CD4-positive, alpha-beta T cell (primary cell): ENCODE data around the gene FAM111B. TPM values are rescaled to one million over a fixed set of nuclear protein-coding genes. Genes with fewer than 3 reads are reported as not detected.
A peak's percentile ranks its signal among the peaks of the same experiment; 100 is the strongest.

Source experiments
- ATAC-seq: fragments of 200-7000 bp; cut with Tn5 transposase; one replicate; pipeline ENCODE4 v1.10.0; 2022; ENCODE audit warnings: mild to moderate bottlenecking; ENCODE audit not compliant: poor library complexity
- CTCF ChIA-PET: fragments of 350-600 bp; sonication (Branson Sonifier 250); formaldehyde crosslinking; loops from one replicate; lab custom pipeline; 2021; ENCODE audit warnings: antibody characterized with exemption, inconsistent platforms; lab: Charles Lee
- POLR2A ChIA-PET: fragments of 350-600 bp; sonication (Branson Sonifier 250); formaldehyde crosslinking; loops from one replicate; lab custom pipeline; 2021; ENCODE audit warnings: antibody characterized with exemption, inconsistent platforms; lab: Charles Lee
- DNase-seq, 14 experiments: peaks; one replicate each; pipeline ENCODE4 v3.0.0-alpha.2; 2013 to 2020; ENCODE audit warnings: mixed read lengths in 2 of 14
- H3K27ac ChIP-seq, 2 donors: one replicate each; pipeline versions ENCODE4 v1.5.1 to v1.7.0; 2013; ENCODE audit warnings: low read length in 2 of 2, low read depth in 1 of 2, mild to moderate bottlenecking in 1 of 2
- H3K27me3 ChIP-seq, 2 experiments: 1 replicate in 1 of 2; 2 replicates in 1 of 2; pipeline versions ENCODE4 v1.6.1 to v1.7.0; 2013; ENCODE audit warnings: low read length in 2 of 2, control low read depth in 1 of 2, mild to moderate bottlenecking in 1 of 2, moderate library complexity in 1 of 2; ENCODE audit not compliant: insufficient read depth in 2 of 2, control insufficient read depth in 1 of 2
- H3K36me3 ChIP-seq: one replicate; pipeline ENCODE4 v1.6.1; 2013; ENCODE audit warnings: low read length, control low read depth; ENCODE audit not compliant: insufficient read depth
- H3K4me1 ChIP-seq: one replicate; pipeline ENCODE4 v1.6.1; 2013; ENCODE audit warnings: low read length, control low read depth; ENCODE audit not compliant: insufficient read depth
- H3K4me3 ChIP-seq: one replicate; pipeline ENCODE4 v1.5.1; 2013; ENCODE audit warnings: mild to moderate bottlenecking, low read length, moderate library complexity
- H3K9me3 ChIP-seq, 2 experiments: 1 replicate in 1 of 2; 2 replicates in 1 of 2; pipeline versions ENCODE4 v1.6.1 to v1.7.0; 2013; ENCODE audit warnings: low read length in 2 of 2, mild to moderate bottlenecking in 2 of 2, control low read depth in 1 of 2, moderate library complexity in 1 of 2; ENCODE audit not compliant: control insufficient read depth in 1 of 2, insufficient read depth in 1 of 2
- H3K27ac Mint-ChIP-seq: one replicate; pipeline ENCODE4 v1.8.0; 2020; ENCODE audit warnings: mixed read lengths
- H3K27me3 Mint-ChIP-seq: one replicate; pipeline ENCODE4 v1.8.0; 2021; ENCODE audit warnings: mixed read lengths
- H3K36me3 Mint-ChIP-seq: one replicate; pipeline ENCODE4 v1.8.0; 2021; ENCODE audit warnings: low read depth, mixed read lengths
- H3K4me1 Mint-ChIP-seq: one replicate; pipeline ENCODE4 v1.8.0; 2021; ENCODE audit warnings: low read depth, mixed read lengths
- H3K4me3 Mint-ChIP-seq: one replicate; pipeline ENCODE4 v1.8.0; 2020; ENCODE audit warnings: mild to moderate bottlenecking, mixed read lengths
- H3K9me3 Mint-ChIP-seq: one replicate; pipeline ENCODE4 v1.8.0; 2020; ENCODE audit warnings: mixed read lengths
- intact Hi-C, 2 experiments: fragments of 100-400 bp; cut with DNase I in 1 of 2; cut with micrococcal nuclease in 1 of 2; formaldehyde crosslinking; loops; one replicate each; pipeline versions ENCODE4 v1.15.1 to v1.9.0; 2023 to 2025; cut with DNase I, micrococcal nuclease
- total RNA-seq, 174 experiments: library from RNA in 2 of 174; stranded (reverse) in 2 of 174; gene quantifications; one replicate each; pipeline ENCODE4 v1.2.3 and lab custom pipeline; 2021 to 2026
- TF ChIP-seq, protein P1 (sequence below): fragments of 200-600 bp; IDR thresholded peaks from one replicate; pipeline ENCODE4 v1.8.0; 2022; ENCODE audit warnings: antibody characterized with exemption, mild to moderate bottlenecking

The FAM111B gene
- total RNA-seq, 2 experiments from 2014 or later, result 0.82 to 1.2 TPM

- peaks cover 52% of the 10 kb centered on the region for H3K36me3 Mint-ChIP-seq
Observed at GRCh38 chr11:59137190-59137589, 30.2 kb downstream of the FAM111B start.

GRCh38 chr11:59138643-59139042 lies 31.6 kb downstream of the FAM111B start:
- DNase-seq (no peak), ATAC-seq (no peak)
- Mint-ChIP-seq H3K36me3 (peaks cover 50% of the 10 kb centered on the region), H3K4me1 (peaks cover 36% of the 10 kb centered on the region), H3K27ac (no peak overlapping the region), H3K4me3 (no peak overlapping the region), H3K27me3 (no peaks in the 10 kb centered on the region), H3K9me3 (no peaks in the 10 kb centered on the region)
- Histone ChIP-seq H3K9me3 (no peaks in the 10 kb centered on the region), H3K27me3 (no peaks in the 10 kb centered on the region), H3K4me3 (no peak overlapping the region), H3K36me3 (peaks cover 32% of the 10 kb centered on the region), H3K4me1 (peaks cover 14% of the 10 kb centered on the region), H3K27ac (no peak overlapping the region)
- ChIA-PET POLR2A (no interaction called here), CTCF (no interaction called here)
- intact Hi-C loops, result loop anchor here in 1 of 2 experiments (5.0 kb wide), 3 partner anchors 181 to 1571 kb away; partner anchors contain the start of gene UBE2L6
- TF ChIP-seq, protein P1, sequence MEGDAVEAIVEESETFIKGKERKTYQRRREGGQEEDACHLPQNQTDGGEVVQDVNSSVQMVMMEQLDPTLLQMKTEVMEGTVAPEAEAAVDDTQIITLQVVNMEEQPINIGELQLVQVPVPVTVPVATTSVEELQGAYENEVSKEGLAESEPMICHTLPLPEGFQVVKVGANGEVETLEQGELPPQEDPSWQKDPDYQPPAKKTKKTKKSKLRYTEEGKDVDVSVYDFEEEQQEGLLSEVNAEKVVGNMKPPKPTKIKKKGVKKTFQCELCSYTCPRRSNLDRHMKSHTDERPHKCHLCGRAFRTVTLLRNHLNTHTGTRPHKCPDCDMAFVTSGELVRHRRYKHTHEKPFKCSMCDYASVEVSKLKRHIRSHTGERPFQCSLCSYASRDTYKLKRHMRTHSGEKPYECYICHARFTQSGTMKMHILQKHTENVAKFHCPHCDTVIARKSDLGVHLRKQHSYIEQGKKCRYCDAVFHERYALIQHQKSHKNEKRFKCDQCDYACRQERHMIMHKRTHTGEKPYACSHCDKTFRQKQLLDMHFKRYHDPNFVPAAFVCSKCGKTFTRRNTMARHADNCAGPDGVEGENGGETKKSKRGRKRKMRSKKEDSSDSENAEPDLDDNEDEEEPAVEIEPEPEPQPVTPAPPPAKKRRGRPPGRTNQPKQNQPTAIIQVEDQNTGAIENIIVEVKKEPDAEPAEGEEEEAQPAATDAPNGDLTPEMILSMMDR, result no peak

More at GRCh38 chr11:59137190-59137589, 30.2 kb downstream of the FAM111B start:
- TF ChIP-seq, protein P1, result no peak
- CTCF ChIA-PET, result no interaction called here
- DNase-seq, result no peak
- Histone ChIP-seq H3K4me1 (peaks cover 7% of the 10 kb centered on the region), H3K36me3 (peaks cover 43% of the 10 kb centered on the region), H3K27me3 (no peaks in the 10 kb centered on the region), H3K9me3 (no peaks in the 10 kb centered on the region), H3K27ac (no peak overlapping the region), H3K4me3 (no peak overlapping the region)
- ATAC-seq, result no peak
- POLR2A ChIA-PET, result no interaction called here
- H3K27ac Mint-ChIP-seq, result no peak overlapping the region
- no peak overlapping the region for H3K4me3 Mint-ChIP-seq
- H3K4me1 Mint-ChIP-seq, result peaks cover 21% of the 10 kb centered on the region
- H3K9me3 Mint-ChIP-seq, result no peaks in the 10 kb centered on the region
- no peaks in the 10 kb centered on the region for H3K27me3 Mint-ChIP-seq
- intact Hi-C loops, result loop anchor here in 1 of 2 experiments (5.0 kb wide), 3 partner anchors 180 to 1570 kb away; partner anchors contain the start of gene UBE2L6

DNA sequence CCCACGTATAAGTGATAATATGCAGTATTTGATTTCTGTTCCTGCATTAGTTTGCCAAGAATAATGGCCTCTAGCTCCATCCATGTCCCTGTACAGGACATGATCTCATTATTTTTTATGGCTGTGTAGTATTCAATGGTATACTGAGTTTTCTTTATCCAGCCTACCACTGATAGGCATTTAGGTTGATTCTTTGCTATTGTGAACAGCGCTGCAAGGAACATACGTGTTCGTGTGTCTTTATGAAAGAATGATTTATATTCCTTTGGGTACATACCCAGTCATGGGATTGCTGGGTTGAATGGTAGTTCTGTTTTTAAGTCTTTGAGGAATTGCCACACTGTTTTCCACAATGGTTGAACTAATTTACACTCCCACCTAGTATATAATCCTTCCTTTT lies 34.2 kb downstream of the FAM111B start:
- ChIA-PET POLR2A (interaction anchor here (1.4 kb wide), 1 partner anchor 11 kb away, joined by 6 read pairs; no protein-coding TSS in a partner anchor), CTCF (interaction anchor here (1.7 to 9.6 kb wide), 5 partner anchors 16 to 83 kb away, joined by 6 to 87 read pairs (median 12); partner anchors contain the start of genes DTX4 and FAM111B)
- Mint-ChIP-seq H3K27me3 (no peaks in the 10 kb centered on the region), H3K4me1 (peaks cover 50% of the 10 kb centered on the region), H3K9me3 (no peaks in the 10 kb centered on the region), H3K4me3 (peak overlapping the region; percentile 94), H3K36me3 (peaks cover 32% of the 10 kb centered on the region), H3K27ac (peak overlapping the region; percentile 90)
- Histone ChIP-seq H3K36me3 (peaks cover 17% of the 10 kb centered on the region), H3K4me3 (no peak overlapping the region), H3K9me3 (no peaks in the 10 kb centered on the region), H3K27ac (no peak overlapping the region), H3K4me1 (peaks cover 23% of the 10 kb centered on the region), H3K27me3 (no peaks in the 10 kb centered on the region)
- ATAC-seq (no peak), DNase-seq (no peak)
- TF ChIP-seq, protein P1, result no peak
- intact Hi-C loops, result loop anchor here (5.0 to 10.0 kb wide), 7 partner anchors 524 to 1816 kb away; partner anchors contain the start of genes LPXN (in 2 of the 2), ZFP91 (in 2 of the 2), P2RX3 (in 1 of the 2) and PATL1 (in 1 of the 2)
